Activated CD4-positive, alpha-beta T cell treated with anti-CD3 and anti-CD28 coated beads, Interleukin-2, Interleukin-6, amounts not matched to agents 100 ng/mL and 50 ng/mL, durations not matched to agents 16 hours and 8 hours (primary cell): Measurements from ENCODE around the gene SLC16A1.
"Not testable (repeated sequence)": the region's sequence is repeated elsewhere in the genome, so short reads cannot be mapped to it uniquely, and the experiment has no call there.

Source experiments
- DNase-seq: peaks from one replicate; pipeline ENCODE4 v3.0.0-alpha.2; 2020

Gene SLC16A1

GRCh38 chr1:112961072-112961471 lies 5.1 kb upstream of the SLC16A1 start:
- DNase-seq: no peak

GRCh38 chr1:112960384-112960783 lies 4.4 kb upstream of the SLC16A1 start:
- no peak for DNase-seq

- not testable (repeated sequence) for DNase-seq
Measured at GRCh38 chr1:112958236-112958635, 2.2 kb upstream of the SLC16A1 start.

GRCh38 chr1:112957133-112957812 lies 1.3 kb upstream of the SLC16A1 start:
- DNase-seq: peak; percentile 88

GRCh38 chr1:112956544-112957132 lies 642 bp upstream of the SLC16A1 start:
- DNase-seq: peak; percentile 45

- DNase-seq: peak; percentile 76
Measured at GRCh38 chr1:112954945-112955772, 837 bp downstream of the SLC16A1 start.

- DNase-seq: no peak
Measured at GRCh38 chr1:112954017-112954650, 1.9 kb downstream of the SLC16A1 start.

GRCh38 chr1:112950426-112950825 lies 5.6 kb downstream of the SLC16A1 start:
- DNase-seq: no peak

- no peak for DNase-seq
Measured at GRCh38 chr1:112946683-112947082, 9.3 kb downstream of the SLC16A1 start.

- DNase-seq: no peak
Measured at GRCh38 chr1:112939810-112940209, 16.2 kb downstream of the SLC16A1 start.

- DNase-seq: peak; percentile 10
Measured at GRCh38 chr1:112938210-112938609, 17.8 kb downstream of the SLC16A1 start.

- no peak for DNase-seq
Measured at GRCh38 chr1:112937495-112937894, 18.5 kb downstream of the SLC16A1 start.

GRCh38 chr1:112937070-112937469 lies 18.9 kb downstream of the SLC16A1 start:
- DNase-seq: peak; percentile 17

- peak; percentile 20 for DNase-seq
Measured at GRCh38 chr1:112935461-112936111, 20.4 kb downstream of the SLC16A1 start.

GRCh38 chr1:112934577-112934976 lies 21.4 kb downstream of the SLC16A1 start:
- no peak for DNase-seq

- no peak for DNase-seq
Measured at GRCh38 chr1:112933820-112934571, 22.0 kb downstream of the SLC16A1 start.

- DNase-seq: no peak
Measured at GRCh38 chr1:112929979-112930378, 26.0 kb downstream of the SLC16A1 start.

GRCh38 chr1:112927462-112927990 lies 28.5 kb downstream of the SLC16A1 start:
- no peak for DNase-seq

GRCh38 chr1:112926858-112927257 lies 29.1 kb downstream of the SLC16A1 start:
- DNase-seq: no peak

- DNase-seq: no peak
Measured at GRCh38 chr1:112925015-112925414, 31.0 kb downstream of the SLC16A1 start.

- no peak for DNase-seq
Measured at GRCh38 chr1:112923959-112924349, 32.0 kb downstream of the SLC16A1 start.
